Measurements from ENCODE around the gene CRISP1. TPM values are rescaled to one million over a fixed set of nuclear protein-coding genes. Genes with fewer than 3 reads are reported as not detected.
"Not testable (repeated sequence)": the region's sequence is repeated elsewhere in the genome, so short reads cannot be mapped to it uniquely, and the experiment has no call there.

Gene CRISP1
- total RNA-seq, 1 donor from 2014 or later: not detected

GRCh38 chr6:49909563-49909962, 43.2 kb upstream of the CRISP1 start:
- Mint-ChIP-seq H3K27ac (no peak overlapping the region), H3K27me3 (no peaks in the 10 kb centered on the region), H3K4me1 (ENCODE audit: unreplicated experiment) (no peaks in the 10 kb centered on the region), H3K4me3 (no peak overlapping the region), H3K36me3 (no peaks in the 10 kb centered on the region), H3K9me3 (no peaks in the 10 kb centered on the region)
- no peak for TF ChIP-seq CTCF (conservative IDR thresholded peaks at IDR 0.05)
- no peak for DNase-seq (ENCODE audit: extremely low spot score, unreplicated experiment)

- H3K4me1 Mint-ChIP-seq (ENCODE audit: unreplicated experiment): no peaks in the 10 kb centered on the region
- no peaks in the 10 kb centered on the region for H3K36me3 Mint-ChIP-seq
- no peaks in the 10 kb centered on the region for H3K9me3 Mint-ChIP-seq
- H3K27ac Mint-ChIP-seq: no peak overlapping the region
- no peaks in the 10 kb centered on the region for H3K27me3 Mint-ChIP-seq
- TF ChIP-seq CTCF (conservative IDR thresholded peaks at IDR 0.05): no peak
- no peak for DNase-seq (ENCODE audit: extremely low spot score, unreplicated experiment)
- no peak overlapping the region for H3K4me3 Mint-ChIP-seq
Observed at GRCh38 chr6:49906526-49906925, 40.2 kb upstream of the CRISP1 start.

- H3K4me1 Mint-ChIP-seq (ENCODE audit: unreplicated experiment): no peaks in the 10 kb centered on the region
- no peaks in the 10 kb centered on the region for H3K27me3 Mint-ChIP-seq
- no peak for DNase-seq (ENCODE audit: extremely low spot score, unreplicated experiment)
- H3K36me3 Mint-ChIP-seq: no peaks in the 10 kb centered on the region
- no peak for TF ChIP-seq CTCF (conservative IDR thresholded peaks at IDR 0.05)
- no peaks in the 10 kb centered on the region for H3K9me3 Mint-ChIP-seq
- H3K27ac Mint-ChIP-seq: no peak overlapping the region
- no peak overlapping the region for H3K4me3 Mint-ChIP-seq
Observed at GRCh38 chr6:49905296-49905695, 39.0 kb upstream of the CRISP1 start.

GRCh38 chr6:49902856-49903255, 36.5 kb upstream of the CRISP1 start:
- Mint-ChIP-seq H3K36me3 (no peaks in the 10 kb centered on the region), H3K4me3 (no peak overlapping the region), H3K4me1 (ENCODE audit: unreplicated experiment) (no peaks in the 10 kb centered on the region), H3K27ac (no peak overlapping the region), H3K9me3 (no peaks in the 10 kb centered on the region), H3K27me3 (no peaks in the 10 kb centered on the region)
- TF ChIP-seq CTCF (conservative IDR thresholded peaks at IDR 0.05): no peak
- DNase-seq (ENCODE audit: extremely low spot score, unreplicated experiment): no peak

GRCh38 chr6:49898904-49899566, 32.7 kb upstream of the CRISP1 start:
- no peak for TF ChIP-seq CTCF (conservative IDR thresholded peaks at IDR 0.05)
- no peaks in the 10 kb centered on the region for H3K27me3 Mint-ChIP-seq
- H3K27ac Mint-ChIP-seq: no peak overlapping the region
- DNase-seq (ENCODE audit: extremely low spot score, unreplicated experiment): no peak
- H3K4me3 Mint-ChIP-seq: no peak overlapping the region
- no peaks in the 10 kb centered on the region for H3K36me3 Mint-ChIP-seq
- no peaks in the 10 kb centered on the region for H3K4me1 Mint-ChIP-seq (ENCODE audit: unreplicated experiment)
- peaks cover 10% of the 10 kb centered on the region for H3K9me3 Mint-ChIP-seq

- not testable (repeated sequence) for H3K4me3 Mint-ChIP-seq; H3K4me1 Mint-ChIP-seq (ENCODE audit: unreplicated experiment); DNase-seq (ENCODE audit: extremely low spot score, unreplicated experiment); H3K9me3 Mint-ChIP-seq; H3K27me3 Mint-ChIP-seq; H3K27ac Mint-ChIP-seq; H3K36me3 Mint-ChIP-seq
Observed at GRCh38 chr6:49895553-49895952, 29.2 kb upstream of the CRISP1 start.
